Measurements from ENCODE around the gene AKAP12.

DNA sequence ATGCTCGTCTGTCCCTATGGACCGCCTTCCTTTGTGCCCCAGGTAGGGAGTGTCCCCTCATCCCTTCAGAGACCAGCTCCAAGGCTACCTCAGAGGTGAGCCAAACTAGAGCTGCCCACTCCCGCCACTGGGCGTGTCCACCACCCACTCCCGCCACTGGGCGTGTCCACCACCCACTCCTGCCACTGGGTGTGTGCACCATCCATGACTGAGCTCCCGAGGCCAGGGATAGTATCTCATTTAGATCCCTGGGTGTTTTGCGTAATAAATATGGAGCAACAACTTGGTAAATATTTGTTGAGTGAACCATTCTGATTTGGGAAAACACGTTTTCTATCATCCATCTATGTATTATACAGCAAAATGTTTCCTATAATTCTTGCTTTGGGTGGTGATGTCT lies 82.8 kb downstream of the AKAP12 start:
- TF ChIP-seq POLR2AphosphoS5 (IDR thresholded peaks at IDR 0.05; ENCODE audit: borderline replicate concordance, low read depth, low read length) (no peak), EZH2 (IDR thresholded peaks at IDR 0.05) (no peak)

Measured in SK-N-MC (cell line).